ENCODE data around the gene CCDC192. TPM values are rescaled to one million over a fixed set of nuclear protein-coding genes. Genes with fewer than 3 reads are reported as not detected.
A peak's percentile ranks its signal among the peaks of the same experiment; 100 is the strongest.

Gene CCDC192
- polyA plus RNA-seq, 2 of the 4 experiments (the other 2 are of a cell fraction): not detected

DNA sequence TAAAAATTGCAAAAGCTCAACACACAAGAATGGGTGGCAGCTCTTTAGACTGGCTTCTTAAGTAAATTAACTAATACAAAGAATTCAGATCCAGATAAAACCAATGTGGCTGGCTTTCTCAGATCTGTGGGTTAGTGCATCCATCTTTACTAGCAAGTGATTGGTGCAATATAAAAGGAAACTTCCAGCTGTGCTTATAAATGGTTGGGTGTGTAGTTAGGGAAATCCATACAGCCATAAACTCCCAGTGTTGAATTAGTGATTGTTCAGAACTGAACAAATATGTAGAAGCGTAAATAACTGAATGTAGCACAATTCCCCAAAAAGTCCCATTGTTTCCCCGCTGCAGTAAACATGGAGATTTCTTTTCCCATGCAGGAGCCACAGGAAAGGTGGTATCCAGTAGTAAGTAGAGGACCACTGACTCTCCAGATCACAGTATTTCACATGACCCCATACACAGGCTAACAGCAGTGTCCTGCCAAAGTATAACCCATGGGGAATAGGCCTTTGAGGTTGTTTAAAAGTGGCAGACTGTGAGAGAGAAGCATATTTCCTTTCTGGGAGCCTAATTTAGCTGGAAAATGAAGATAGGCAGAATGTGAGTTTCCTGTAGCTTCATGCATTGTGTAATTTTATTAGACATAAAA lies 207.2 kb downstream of the CCDC192 start:
- ChIA-PET CTCF (interaction anchor here (0.6 to 2.0 kb wide), 11 partner anchors 12 to 339 kb away, joined by 3 to 9 read pairs (median 3); no protein-coding TSS in a partner anchor), POLR2A (no interaction called here)
- H3K9me3 ChIP-seq: no peaks in the 10 kb centered on the region
- peaks cover 39% of the 10 kb centered on the region for H3K4me1 ChIP-seq
- DNase-seq (ENCODE audit: low read depth in 1 of 2, low spot score in 1 of 2) (no peak), FAIRE-seq (no peak), ATAC-seq (no peak)
- 93% methylated on average over 2 of the region's 2 CpGs for WGBS (ENCODE audit: missing lambda C conversion rate)
- TF ChIP-seq MYC (IDR thresholded peaks at IDR 0.05; ENCODE audit: borderline replicate concordance, low read length) (no peak), JUNB (IDR thresholded peaks at IDR 0.05) (no peak), NFE2L2 (conservative IDR thresholded peaks at IDR 0.05; ENCODE audit: low read length) (no peak), RAD21 (conservative IDR thresholded peaks at IDR 0.05 in 1 of 2, IDR thresholded peaks at IDR 0.05 in 1 of 2) (no peak), EP300 (IDR thresholded peaks at IDR 0.05) (no peak), GATA3 (IDR thresholded peaks at IDR 0.05; ENCODE audit: borderline replicate concordance) (no peak), ESRRA (IDR thresholded peaks at IDR 0.05; ENCODE audit: borderline replicate concordance, low read length) (no peak), HOXB13 (CRISPR knock-in tag; IDR thresholded peaks at IDR 0.05; ENCODE audit: low read depth) (no peak), FOXS1 (CRISPR knock-in tag; IDR thresholded peaks at IDR 0.05) (no peak), ZFP36 (IDR thresholded peaks at IDR 0.05; ENCODE audit: borderline replicate concordance, partially characterized antibody) (no peak), JUN (IDR thresholded peaks at IDR 0.05) (no peak), PHF8 (IDR thresholded peaks at IDR 0.05; ENCODE audit: borderline replicate concordance, low read depth) (no peak), ZC3H11A (IDR thresholded peaks at IDR 0.05) (no peak), CBX8 (IDR thresholded peaks at IDR 0.05) (no peak)
- TF ChIP-seq, protein P1, sequence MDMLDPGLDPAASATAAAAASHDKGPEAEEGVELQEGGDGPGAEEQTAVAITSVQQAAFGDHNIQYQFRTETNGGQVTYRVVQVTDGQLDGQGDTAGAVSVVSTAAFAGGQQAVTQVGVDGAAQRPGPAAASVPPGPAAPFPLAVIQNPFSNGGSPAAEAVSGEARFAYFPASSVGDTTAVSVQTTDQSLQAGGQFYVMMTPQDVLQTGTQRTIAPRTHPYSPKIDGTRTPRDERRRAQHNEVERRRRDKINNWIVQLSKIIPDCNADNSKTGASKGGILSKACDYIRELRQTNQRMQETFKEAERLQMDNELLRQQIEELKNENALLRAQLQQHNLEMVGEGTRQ (IDR thresholded peaks at IDR 0.05): no peak
- H3K27ac ChIP-seq: peak overlapping the region; percentile 18 to 60; a peak in 4 of 6 replicates
- H3K4me2 ChIP-seq: peak overlapping the region; percentile 40
- H3K4me3 ChIP-seq: no peak overlapping the region

DNA sequence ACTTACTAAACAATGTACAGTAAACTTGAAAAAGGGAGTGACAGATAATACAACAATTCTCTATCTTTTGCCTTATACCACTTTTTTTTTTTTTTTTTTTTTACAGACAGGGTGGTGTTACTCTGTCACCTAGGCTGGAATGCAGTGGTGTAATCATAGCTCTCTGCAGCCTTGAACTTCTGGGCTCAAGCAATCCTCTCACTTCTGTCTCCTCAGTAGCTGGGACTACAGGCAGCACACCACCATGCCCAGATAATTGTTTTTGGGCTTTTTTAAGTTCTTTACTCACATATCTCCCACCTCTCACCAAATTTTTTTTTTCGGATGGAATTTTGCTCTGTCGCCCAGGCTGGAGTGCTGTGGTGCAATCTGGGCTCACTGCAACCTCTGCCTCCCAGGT lies 208.4 kb downstream of the CCDC192 start:
- CTCF ChIA-PET: interaction anchor here (0.6 to 1.8 kb wide), 4 partner anchors 12 to 1849 kb away, joined by 3 to 4 read pairs (median 4); no protein-coding TSS in a partner anchor
- no peak for FAIRE-seq

More for the DNA sequence above, 208.4 kb downstream of the CCDC192 start:
- no peak overlapping the region for H3K4me3 ChIP-seq
- H3K27ac ChIP-seq: peak overlapping the region in 1 of 2 experiments; percentile 40; a peak in 1 of 6 replicates
- H3K9me3 ChIP-seq: no peaks in the 10 kb centered on the region
- peaks cover 39% of the 10 kb centered on the region for H3K4me1 ChIP-seq
- ATAC-seq (no peak), DNase-seq (ENCODE audit: low read depth in 1 of 2, low spot score in 1 of 2) (no peak)
- WGBS (ENCODE audit: missing lambda C conversion rate): 93% methylated on average over 2 of the region's 2 CpGs
- peak overlapping the region; percentile 40; the same call in 1 of the 3 replicates for H3K4me2 ChIP-seq
- TF ChIP-seq CBX2 (IDR thresholded peaks at IDR 0.05; ENCODE audit: borderline replicate concordance, low read depth) (no peak), ZNF302 (CRISPR knock-in tag; IDR thresholded peaks at IDR 0.05) (no peak), BHLHE40 (IDR thresholded peaks at IDR 0.05; ENCODE audit: low read depth, low read length) (no peak), MAFK (IDR thresholded peaks at IDR 0.05; ENCODE audit: partially characterized antibody) (no peak), HDAC2 (IDR thresholded peaks at IDR 0.05) (no peak), ZSCAN20 (CRISPR knock-in tag; IDR thresholded peaks at IDR 0.05) (no peak), GATA3 (IDR thresholded peaks at IDR 0.05; ENCODE audit: borderline replicate concordance) (no peak), RAD21 (conservative IDR thresholded peaks at IDR 0.05 in 1 of 2, IDR thresholded peaks at IDR 0.05 in 1 of 2) (no peak), KDM1A (IDR thresholded peaks at IDR 0.05; ENCODE audit: low read depth) (no peak), RCOR1 (IDR thresholded peaks at IDR 0.05; ENCODE audit: low read depth, low read length) (no peak)
- TF ChIP-seq, protein P2, sequence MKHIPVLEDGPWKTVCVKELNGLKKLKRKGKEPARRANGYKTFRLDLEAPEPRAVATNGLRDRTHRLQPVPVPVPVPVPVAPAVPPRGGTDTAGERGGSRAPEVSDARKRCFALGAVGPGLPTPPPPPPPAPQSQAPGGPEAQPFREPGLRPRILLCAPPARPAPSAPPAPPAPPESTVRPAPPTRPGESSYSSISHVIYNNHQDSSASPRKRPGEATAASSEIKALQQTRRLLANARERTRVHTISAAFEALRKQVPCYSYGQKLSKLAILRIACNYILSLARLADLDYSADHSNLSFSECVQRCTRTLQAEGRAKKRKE (CRISPR knock-in tag; IDR thresholded peaks at IDR 0.05; ENCODE audit: low read depth): no peak
- TF ChIP-seq, protein P3, sequence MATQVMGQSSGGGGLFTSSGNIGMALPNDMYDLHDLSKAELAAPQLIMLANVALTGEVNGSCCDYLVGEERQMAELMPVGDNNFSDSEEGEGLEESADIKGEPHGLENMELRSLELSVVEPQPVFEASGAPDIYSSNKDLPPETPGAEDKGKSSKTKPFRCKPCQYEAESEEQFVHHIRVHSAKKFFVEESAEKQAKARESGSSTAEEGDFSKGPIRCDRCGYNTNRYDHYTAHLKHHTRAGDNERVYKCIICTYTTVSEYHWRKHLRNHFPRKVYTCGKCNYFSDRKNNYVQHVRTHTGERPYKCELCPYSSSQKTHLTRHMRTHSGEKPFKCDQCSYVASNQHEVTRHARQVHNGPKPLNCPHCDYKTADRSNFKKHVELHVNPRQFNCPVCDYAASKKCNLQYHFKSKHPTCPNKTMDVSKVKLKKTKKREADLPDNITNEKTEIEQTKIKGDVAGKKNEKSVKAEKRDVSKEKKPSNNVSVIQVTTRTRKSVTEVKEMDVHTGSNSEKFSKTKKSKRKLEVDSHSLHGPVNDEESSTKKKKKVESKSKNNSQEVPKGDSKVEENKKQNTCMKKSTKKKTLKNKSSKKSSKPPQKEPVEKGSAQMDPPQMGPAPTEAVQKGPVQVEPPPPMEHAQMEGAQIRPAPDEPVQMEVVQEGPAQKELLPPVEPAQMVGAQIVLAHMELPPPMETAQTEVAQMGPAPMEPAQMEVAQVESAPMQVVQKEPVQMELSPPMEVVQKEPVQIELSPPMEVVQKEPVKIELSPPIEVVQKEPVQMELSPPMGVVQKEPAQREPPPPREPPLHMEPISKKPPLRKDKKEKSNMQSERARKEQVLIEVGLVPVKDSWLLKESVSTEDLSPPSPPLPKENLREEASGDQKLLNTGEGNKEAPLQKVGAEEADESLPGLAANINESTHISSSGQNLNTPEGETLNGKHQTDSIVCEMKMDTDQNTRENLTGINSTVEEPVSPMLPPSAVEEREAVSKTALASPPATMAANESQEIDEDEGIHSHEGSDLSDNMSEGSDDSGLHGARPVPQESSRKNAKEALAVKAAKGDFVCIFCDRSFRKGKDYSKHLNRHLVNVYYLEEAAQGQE (IDR thresholded peaks at IDR 0.05): no peak
- POLR2A ChIA-PET: no interaction called here
